K562 (cell line): ENCODE measurements around the gene GPSM3. TPM values are rescaled to one million over a fixed set of nuclear protein-coding genes. Genes with fewer than 3 reads are reported as not detected.
A peak's percentile ranks its signal among the peaks of the same experiment; 100 is the strongest.

ENCODE experiments used
- CEBPG ChIP-seq, 3 experiments: fragments of 200-800 bp in 1 of 3; sonication (Bioruptor generic) in 1 of 3; sonication (generic) in 1 of 3; formaldehyde crosslinking in 1 of 3; IDR thresholded peaks in 2 of 3; conservative IDR thresholded peaks in 1 of 3; 2 replicates each; pipeline versions ENCODE4 v1.6.1 to v1.8.0; 2016 to 2022; ENCODE audit warnings: missing compliant biosample characterization in 2 of 3, missing genetic modification characterization in 2 of 3, mild to moderate bottlenecking in 1 of 3, missing genetic modification reagents in 1 of 3
- CREM ChIP-seq: IDR thresholded peaks from 2 replicates; pipeline ENCODE4 v1.6.1; 2014; ENCODE audit warnings: antibody characterized with exemption, low read depth
- NFYB ChIP-seq: IDR thresholded peaks from 2 replicates; pipeline ENCODE4 v1.6.1; 2011; ENCODE audit warnings: mild to moderate bottlenecking, moderate library complexity; ENCODE audit not compliant: insufficient read length; ENCODE audit errors: extremely low read depth
- RAD21 ChIP-seq, 2 experiments: fragments of 250-450 bp in 1 of 2; fragments of 450-650 bp in 1 of 2; sonication (Bioruptor Pico) in 1 of 2; formaldehyde crosslinking in 1 of 2; IDR thresholded peaks in 1 of 2; conservative IDR thresholded peaks in 1 of 2; 2 replicates each; pipeline versions ENCODE4 v1.4.0 to v1.8.0; 2020 to 2022; ENCODE audit warnings: mild to moderate bottlenecking in 2 of 2, moderate library complexity in 1 of 2
- RBBP5 ChIP-seq: fragments of 200-600 bp; sonication (generic); IDR thresholded peaks from 2 replicates; pipeline ENCODE4 v1.6.1; 2012; ENCODE audit warnings: borderline replicate concordance, mild to moderate bottlenecking, low read length, control low read depth, inconsistent platforms; ENCODE audit not compliant: insufficient read depth, poor library complexity, severe bottlenecking
- RREB1 ChIP-seq: fragments of 250-450 bp; sonication (Bioruptor Pico); IDR thresholded peaks from 2 replicates; pipeline ENCODE4 v1.4.0; 2020
- SMARCE1 ChIP-seq: fragments of 450-650 bp; IDR thresholded peaks from 2 replicates; pipeline ENCODE4 v1.7.1; 2016; ENCODE audit warnings: mild to moderate bottlenecking
- SNIP1 ChIP-seq: fragments of 450-650 bp; IDR thresholded peaks from 2 replicates; pipeline ENCODE4 v1.7.1; 2017; ENCODE audit warnings: low read depth, mild to moderate bottlenecking
- ZEB2 ChIP-seq: fragments of 450-650 bp; IDR thresholded peaks from 2 replicates; pipeline ENCODE4 v1.6.1; 2016
- ZFPM2 ChIP-seq: fragments of 250-450 bp; sonication (Bioruptor Pico); IDR thresholded peaks from 2 replicates; pipeline ENCODE4 v1.5.1; 2022; ENCODE audit warnings: mild to moderate bottlenecking
- ZNF518B ChIP-seq: fragments of 250-450 bp; sonication (Bioruptor Pico); IDR thresholded peaks from 2 replicates; pipeline ENCODE4 v1.5.0; 2021; ENCODE audit warnings: mild to moderate bottlenecking, moderate library complexity
- ZSCAN29 ChIP-seq: fragments of 450-650 bp; IDR thresholded peaks from 2 replicates; pipeline ENCODE4 v1.6.1; 2017
- polyA plus RNA-seq, 8 experiments: library from polyadenylated mRNA; depleted of rRNA in 4 of 8; stranded (reverse) in 5 of 8; unstranded in 3 of 8; fragments of >200 nt; fragmentation: Nextera tagmentation in 2 of 8; fragmentation: Illumina TruSeq in 1 of 8; extraction: Ambion mirVana in 2 of 8; extraction: Trizol in 1 of 8; gene quantifications; 2 replicates each; pipeline versions ENCODE4 v1.2.1 to v1.2.3, GENCODE V29; 2011 to 2014; ENCODE audit warnings: inconsistent platforms in 1 of 8, missing spikeins in 1 of 8
- total RNA-seq, 7 experiments: library from RNA; depleted of rRNA in 6 of 7; stranded (reverse); fragments of >200 nt in 6 of 7; fragmentation: Illumina TruSeq in 2 of 7; extraction: Trizol in 2 of 7; gene quantifications; 2 replicates each; pipeline versions ENCODE4 v1.2.1 to v1.2.3, GENCODE V29; 2011 to 2021; ENCODE audit warnings: low replicate concordance in 1 of 7
- TF ChIP-seq, protein P1 (sequence below): fragments of 250-450 bp; sonication (Bioruptor Pico); IDR thresholded peaks from 2 replicates; pipeline ENCODE4 v1.8.0; 2022; ENCODE audit warnings: moderate library complexity, mild to moderate bottlenecking, inconsistent platforms
- TF ChIP-seq, protein P2 (sequence below): fragments of 450-650 bp; IDR thresholded peaks from 2 replicates; pipeline ENCODE4 v1.6.1; 2014; ENCODE audit warnings: low read depth, mild to moderate bottlenecking, moderate library complexity, borderline replicate concordance

GPSM3 gene
- total and polyA plus RNA-seq, 9 of the 15 experiments (the other 6 are each of a cell fraction or from before 2014, with no cell fraction given), result 5.3 to 42.6 (median 24.4) TPM

DNA sequence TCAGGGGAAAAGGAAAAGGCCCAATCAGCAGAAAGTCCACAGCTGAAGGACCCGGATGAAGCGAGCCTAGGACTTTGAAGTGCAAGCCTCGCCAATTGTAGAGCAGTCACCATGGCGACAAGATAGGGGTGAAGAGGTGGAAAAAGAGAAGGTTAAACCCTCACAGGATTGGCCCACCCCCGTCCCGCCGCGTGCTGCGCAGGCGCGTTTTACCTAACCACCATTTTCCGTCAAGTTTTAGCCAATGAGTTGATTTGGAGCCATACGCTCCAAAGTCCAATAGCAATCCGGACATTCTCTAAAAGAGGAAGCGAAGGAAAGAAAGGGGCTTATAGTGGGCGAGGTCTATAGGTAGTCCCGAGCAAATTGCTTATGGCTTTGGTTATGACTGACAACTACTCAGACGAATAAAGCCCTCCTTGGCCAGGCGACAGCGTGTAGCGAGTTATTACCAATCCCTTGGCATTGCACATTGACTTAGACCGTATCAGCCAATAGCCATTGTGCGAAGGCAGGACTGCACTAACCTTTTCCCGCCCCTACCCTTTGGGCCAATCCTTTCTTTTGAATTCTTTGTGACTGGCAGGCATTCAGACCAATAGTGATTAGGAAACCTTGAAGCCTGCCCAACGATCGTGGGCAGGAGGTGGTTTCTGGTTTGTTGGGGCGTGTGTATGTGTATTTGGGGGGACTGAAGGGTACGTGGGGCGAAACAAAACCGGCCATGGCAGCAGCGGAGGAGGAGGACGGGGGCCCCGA, 14.5 kb downstream of the GPSM3 start, which contains the start of gene RNF5 (continued):
- TF ChIP-seq RBBP5 (no peak), RREB1 (CRISPR knock-in tag) (no peak), SMARCE1 (no peak), ZEB2 (no peak), ZFPM2 (CRISPR knock-in tag) (no peak), ZNF518B (no peak), NFYB (peak; percentile 99), CEBPG (CRISPR knock-in tag; IDR thresholded peaks at IDR 0.05) (no peak), CEBPG (tag; conservative IDR thresholded peaks at IDR 0.05 in 1 of 2, IDR thresholded peaks at IDR 0.05 in 1 of 2) (0 out of 4 replicates have a peak, but pooled peaks of 1 of the 2 experiments have one; percentile 27), RAD21 (CRISPR knock-in tag; conservative IDR thresholded peaks at IDR 0.05 in 1 of 2, IDR thresholded peaks at IDR 0.05 in 1 of 2) (no peak), ZSCAN29 (no peak), CREM (peak; percentile 93), SNIP1 (no peak)
- TF ChIP-seq, protein P1, sequence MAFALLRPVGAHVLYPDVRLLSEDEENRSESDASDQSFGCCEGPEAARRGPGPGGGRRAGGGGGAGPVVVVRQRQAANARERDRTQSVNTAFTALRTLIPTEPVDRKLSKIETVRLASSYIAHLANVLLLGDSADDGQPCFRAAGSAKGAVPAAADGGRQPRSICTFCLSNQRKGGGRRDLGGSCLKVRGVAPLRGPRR (CRISPR knock-in tag), result no peak
- TF ChIP-seq, protein P2, sequence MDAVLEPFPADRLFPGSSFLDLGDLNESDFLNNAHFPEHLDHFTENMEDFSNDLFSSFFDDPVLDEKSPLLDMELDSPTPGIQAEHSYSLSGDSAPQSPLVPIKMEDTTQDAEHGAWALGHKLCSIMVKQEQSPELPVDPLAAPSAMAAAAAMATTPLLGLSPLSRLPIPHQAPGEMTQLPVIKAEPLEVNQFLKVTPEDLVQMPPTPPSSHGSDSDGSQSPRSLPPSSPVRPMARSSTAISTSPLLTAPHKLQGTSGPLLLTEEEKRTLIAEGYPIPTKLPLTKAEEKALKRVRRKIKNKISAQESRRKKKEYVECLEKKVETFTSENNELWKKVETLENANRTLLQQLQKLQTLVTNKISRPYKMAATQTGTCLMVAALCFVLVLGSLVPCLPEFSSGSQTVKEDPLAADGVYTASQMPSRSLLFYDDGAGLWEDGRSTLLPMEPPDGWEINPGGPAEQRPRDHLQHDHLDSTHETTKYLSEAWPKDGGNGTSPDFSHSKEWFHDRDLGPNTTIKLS, result 0 out of 2 replicates have a peak, but pooled peaks have one; percentile 35
